Small intestine (tissue), 7 donors: ENCODE data around the gene SRRM3. TPM values are rescaled to one million over a fixed set of nuclear protein-coding genes. Genes with fewer than 3 reads are reported as not detected.
"Not testable (repeated sequence)": the region's sequence is repeated elsewhere in the genome, so short reads cannot be mapped to it uniquely, and the experiment has no call there.

Experiments used
- DNase-seq, 2 donors: peaks; one replicate each; pipeline versions ENCODE4 v3.0.0 to v3.0.0-alpha.2; 2013
- FAIRE-seq: peaks from 2 replicates; lab custom pipeline; 2012; peaks lifted over from hg19 to GRCh38; lab: Jason Lieb, UNC
- H3K27ac ChIP-seq, 3 donors: one replicate each; pipeline ENCODE4 v1.5.1; 2013; ENCODE audit warnings: low read length in 2 of 3, mild to moderate bottlenecking in 2 of 3, control low read depth in 1 of 3, inconsistent platforms in 1 of 3, low read depth in 1 of 3, moderate library complexity in 1 of 3
- H3K27me3 ChIP-seq, 3 donors: one replicate each; pipeline ENCODE4 v1.6.1; 2013; ENCODE audit warnings: low read length in 3 of 3, inconsistent platforms in 1 of 3; ENCODE audit not compliant: control insufficient read depth in 3 of 3, insufficient read depth in 3 of 3
- H3K36me3 ChIP-seq, 3 donors: one replicate each; pipeline ENCODE4 v1.6.1; 2013; ENCODE audit warnings: low read length in 3 of 3, inconsistent platforms in 1 of 3, low read depth in 1 of 3, mild to moderate bottlenecking in 1 of 3, moderate library complexity in 1 of 3; ENCODE audit not compliant: control insufficient read depth in 3 of 3, insufficient read depth in 2 of 3
- H3K4me1 ChIP-seq, 3 donors: one replicate each; pipeline ENCODE4 v1.6.1; 2013; ENCODE audit warnings: low read length in 2 of 3, inconsistent platforms in 1 of 3, low read depth in 1 of 3, mild to moderate bottlenecking in 1 of 3, moderate library complexity in 1 of 3; ENCODE audit not compliant: control insufficient read depth in 3 of 3, insufficient read depth in 2 of 3
- H3K4me3 ChIP-seq, 3 donors: one replicate each; pipeline ENCODE4 v1.5.1; 2013; ENCODE audit warnings: low read length in 3 of 3, control low read depth in 1 of 3, inconsistent platforms in 1 of 3, low read depth in 1 of 3, mild to moderate bottlenecking in 1 of 3, moderate library complexity in 1 of 3
- H3K9me3 ChIP-seq, 2 donors: one replicate each; pipeline ENCODE4 v1.6.1; 2013; ENCODE audit warnings: low read depth in 1 of 2, low read length in 1 of 2; ENCODE audit not compliant: control insufficient read depth in 2 of 2, insufficient read depth in 1 of 2
- WGBS, 3 donors: extraction: QIAGEN DNeasy Blood & Tissue Kit; methylation state at CpG; one replicate each; pipeline ENCODE4 v1.1.7; 2013; 5-methylcytosine and 5-hydroxymethylcytosine counted together
- polyA plus RNA-seq, 4 donors: library from polyadenylated mRNA; stranded (reverse) in 3 of 4; unstranded in 1 of 4; fragments of 200-250 nt in 3 of 4; fragments of 120-200 nt in 1 of 4; gene quantifications; one replicate each; pipeline versions ENCODE4 v1.2.1 to v1.2.3, GENCODE V29; 2013
- donor health status: healthy with polysubstance abuse.
- donor health status: control.
- donor health status: control.
- donor health status: Bipolar disorder and iron deficiency.
- donor health status: healthy.

The SRRM3 gene
- polyA plus RNA-seq, 4 donors: 0.93 to 2.8 (median 1.6) TPM; not detected in 1

DNA sequence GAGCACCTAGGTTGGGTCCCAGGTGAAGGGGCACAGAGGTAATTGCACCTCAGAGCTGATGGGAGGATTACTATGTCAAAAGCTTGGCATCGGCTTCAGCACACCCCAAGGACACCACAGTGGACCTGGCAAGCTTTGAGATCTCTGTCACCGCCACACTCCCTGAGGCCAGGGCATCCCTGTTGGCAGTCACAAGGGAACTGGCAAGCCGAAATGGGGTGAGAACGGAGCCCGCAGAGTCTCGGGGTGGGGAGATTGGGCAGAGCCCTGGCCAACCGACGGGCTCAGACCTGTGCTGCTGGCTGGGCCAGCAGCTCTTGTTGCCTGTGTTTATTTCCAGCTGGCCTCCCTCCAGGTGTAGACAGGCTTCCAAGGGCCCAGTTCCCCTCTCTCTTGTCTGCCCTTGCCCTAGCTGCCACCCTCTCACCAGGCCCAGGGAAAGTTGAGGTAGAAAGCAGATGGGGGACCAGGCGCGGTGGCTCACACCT is 103.2 kb downstream of the SRRM3 start:
- FAIRE-seq (no peak), DNase-seq (no peak)
- Histone ChIP-seq H3K27me3 (peaks cover 0 to 10% (median 0%) of the 10 kb centered on the region in 3 donors), H3K4me1 (peaks cover 0 to 16% (median 3%) of the 10 kb centered on the region in 3 donors), H3K4me3 (no peak overlapping the region), H3K27ac (peak overlapping the region in 1 of 3 donors; percentile 2), H3K9me3 (no peaks in the 10 kb centered on the region), H3K36me3 (peaks cover 0 to 12% (median 0%) of the 10 kb centered on the region in 3 donors)
- 68 to 84% (median 78%) methylated on average over 9 to 10 of the region's 10 CpGs for WGBS, 3 donors

DNA sequence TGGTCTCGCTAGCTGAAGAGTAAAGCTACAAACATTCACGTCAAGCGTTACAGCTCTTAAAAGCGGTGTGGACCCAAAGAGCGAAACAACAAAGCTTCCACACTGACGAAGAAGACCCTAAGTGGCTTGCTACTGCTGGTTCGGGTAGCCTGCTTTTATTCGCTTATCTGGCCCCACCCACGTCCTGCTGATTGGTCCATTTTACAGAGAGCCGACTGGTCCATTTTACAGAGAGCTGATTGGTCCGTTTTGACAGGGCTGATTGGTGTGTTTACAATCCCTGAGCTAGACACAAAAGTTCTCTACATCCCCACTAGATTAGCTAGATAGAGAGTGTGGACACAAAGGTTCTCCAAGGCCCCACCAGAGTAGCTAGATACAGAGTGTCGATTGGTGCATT is 107.2 kb downstream of the SRRM3 start:
- not testable (repeated sequence) for H3K4me3 ChIP-seq, H3K27me3 ChIP-seq, H3K27ac ChIP-seq, FAIRE-seq, H3K4me1 ChIP-seq, H3K9me3 ChIP-seq, DNase-seq
- WGBS, 3 donors: 83 to 92% (median 86%) methylated on average over 12 of the region's 12 CpGs
- H3K36me3 ChIP-seq: peaks cover 0 to 10% (median 0%) of the 10 kb centered on the region in 3 donors

DNA sequence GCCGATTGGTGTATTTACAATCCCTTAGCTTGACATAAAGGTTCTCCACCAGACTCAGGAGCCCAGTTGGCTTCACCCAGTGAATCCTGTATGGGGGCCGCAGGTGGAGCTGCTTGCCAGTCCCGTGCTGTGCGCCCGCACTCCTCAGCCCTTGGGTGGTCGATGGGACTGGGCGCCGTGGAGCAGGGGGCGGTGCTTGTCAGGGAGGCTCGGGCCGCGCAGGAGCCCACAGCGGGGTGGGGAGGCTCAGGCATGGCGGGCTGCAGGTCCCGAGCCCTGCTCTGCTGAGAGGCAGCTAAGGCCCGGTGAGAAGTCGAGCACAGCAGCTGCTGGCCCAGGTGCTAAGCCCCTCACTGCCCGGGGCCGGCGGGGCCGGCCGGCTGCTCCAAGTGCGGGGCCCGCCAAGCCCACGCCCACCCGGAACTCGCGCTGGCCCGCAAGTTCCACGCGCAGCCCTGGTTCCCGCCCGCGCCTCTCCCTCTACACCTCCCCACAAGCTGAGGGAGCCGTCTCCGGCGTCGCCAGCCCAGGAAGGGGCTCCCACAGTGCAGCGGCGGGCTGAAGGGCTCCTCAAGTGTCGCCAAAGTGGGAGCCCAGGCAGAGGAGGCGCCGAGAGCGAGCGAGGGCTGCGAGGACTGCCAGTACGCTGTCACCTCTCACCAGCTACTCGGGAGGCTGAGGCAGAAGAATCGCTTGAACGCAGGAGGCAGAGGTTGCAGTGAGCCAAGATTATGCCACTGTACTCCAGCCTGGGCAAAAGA is 107.8 kb downstream of the SRRM3 start:
- not testable (repeated sequence) for H3K4me3 ChIP-seq, FAIRE-seq
- 94 to 95% (median 95%) methylated on average over 28 to 50 of the region's 50 CpGs for WGBS, 3 donors

DNA sequence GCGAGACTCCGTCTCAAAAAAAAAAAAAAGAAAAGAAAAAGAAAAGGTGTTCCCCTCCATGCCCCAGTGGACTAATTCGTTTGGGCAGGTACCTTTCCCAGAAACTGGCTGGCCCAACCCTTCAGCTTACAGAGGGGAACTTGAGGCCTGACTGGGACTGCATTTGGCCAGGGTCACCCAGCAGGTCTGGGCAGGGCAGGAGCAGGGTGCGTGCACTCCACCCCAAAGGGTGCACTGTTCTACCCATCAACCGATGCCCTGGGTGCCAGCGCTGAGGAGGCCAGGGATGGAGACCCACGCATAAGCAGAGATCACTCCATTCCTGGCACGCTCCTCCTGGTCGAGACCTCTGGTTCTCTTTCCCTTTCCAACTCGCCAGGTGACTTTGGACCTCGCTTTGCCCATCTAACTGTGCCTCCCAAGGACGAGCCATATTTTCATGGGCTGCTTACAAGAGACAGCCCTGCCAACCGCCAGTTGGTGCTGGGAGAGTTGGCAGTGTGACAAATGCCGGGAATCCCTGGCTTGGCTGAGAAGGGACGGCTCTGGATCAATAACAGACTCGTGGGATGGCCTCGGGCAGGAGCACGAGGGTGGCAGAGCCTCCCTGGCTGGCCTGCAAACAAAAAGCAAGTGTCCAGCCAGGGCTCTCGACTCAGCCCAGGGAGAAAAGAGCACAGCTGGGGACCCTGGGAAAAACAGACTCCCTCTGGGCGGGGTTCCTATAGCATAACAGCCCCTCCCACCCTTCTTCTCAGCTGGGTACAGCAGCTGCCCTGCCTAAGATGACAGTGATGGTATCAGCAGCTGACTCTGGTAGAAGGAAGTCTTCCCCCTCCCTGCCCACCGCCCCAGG is 108.6 kb downstream of the SRRM3 start:
- Histone ChIP-seq H3K9me3 (no peaks in the 10 kb centered on the region), H3K4me1 (no peaks in the 10 kb centered on the region), H3K27ac (no peak overlapping the region), H3K27me3 (no peaks in the 10 kb centered on the region), H3K36me3 (no peaks in the 10 kb centered on the region), H3K4me3 (no peak overlapping the region)
- 26 to 55% (median 37%) methylated on average over 20 to 21 of the region's 21 CpGs for WGBS, 3 donors
- DNase-seq: no peak
- no peak for FAIRE-seq

More for the DNA sequence above, 107.8 kb downstream of the SRRM3 start:
- not testable (repeated sequence) for H3K4me1 ChIP-seq, DNase-seq, H3K27me3 ChIP-seq, H3K27ac ChIP-seq, H3K9me3 ChIP-seq, H3K36me3 ChIP-seq

DNA sequence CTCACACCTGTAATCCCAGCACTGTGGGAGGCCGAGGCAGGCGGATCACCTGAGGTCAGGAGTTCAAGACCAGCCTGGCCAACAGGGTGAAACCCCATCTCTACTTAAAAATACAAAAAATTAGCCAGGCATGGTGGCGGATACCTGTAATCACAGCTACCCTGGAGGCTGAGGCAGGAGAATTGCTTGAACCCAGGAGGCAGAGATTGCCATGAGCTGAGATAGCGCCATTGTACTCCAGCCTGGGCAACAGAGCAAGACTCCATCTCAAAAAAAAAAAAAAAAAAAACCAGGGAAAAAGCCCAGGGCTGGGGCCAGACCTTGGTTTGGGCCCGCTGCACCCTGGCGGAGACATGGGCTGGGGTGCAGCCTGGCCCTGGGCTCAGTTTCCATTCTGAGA is 110.1 kb downstream of the SRRM3 start:
- not testable (repeated sequence) for H3K27ac ChIP-seq, DNase-seq, H3K4me3 ChIP-seq, H3K9me3 ChIP-seq, H3K27me3 ChIP-seq, H3K4me1 ChIP-seq, FAIRE-seq, H3K36me3 ChIP-seq
- 84 to 93% (median 86%) methylated on average over 6 of the region's 6 CpGs for WGBS, 3 donors

DNA sequence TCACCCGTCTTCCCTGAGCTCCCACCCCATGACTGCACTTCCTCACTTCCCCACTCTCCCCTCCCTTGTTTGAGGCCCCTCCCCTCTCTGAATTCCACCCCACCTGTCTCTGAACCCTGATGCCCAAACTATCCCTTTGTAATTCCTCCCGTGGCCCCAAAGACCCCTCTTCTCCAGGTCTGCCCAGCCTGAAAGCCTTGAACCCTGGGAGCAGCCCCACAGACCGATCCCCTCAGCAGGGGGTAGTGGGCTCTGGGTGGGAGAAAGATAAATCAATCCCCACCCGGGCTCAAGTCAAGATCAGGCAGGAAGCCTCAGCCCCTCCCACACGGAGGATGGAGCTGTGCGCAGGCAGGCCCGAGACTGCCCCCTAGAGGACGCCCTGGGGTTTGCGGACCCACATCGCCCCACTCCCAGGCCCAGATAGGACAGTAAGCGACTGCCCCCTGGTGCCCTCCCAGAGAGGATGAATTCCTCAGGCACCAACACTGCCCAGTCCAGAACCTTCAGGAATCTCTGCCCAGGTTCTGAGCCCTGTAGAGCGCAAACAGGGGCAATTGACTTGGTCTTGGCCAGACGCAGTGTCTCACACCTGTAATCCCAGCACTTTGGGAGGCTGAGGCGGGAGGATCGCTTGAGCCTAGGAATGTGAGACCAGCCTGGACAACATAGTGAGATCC is 112.5 kb downstream of the SRRM3 start:
- H3K36me3 ChIP-seq: no peaks in the 10 kb centered on the region
- peaks cover 0 to 9% (median 0%) of the 10 kb centered on the region in 3 donors for H3K4me1 ChIP-seq
- H3K9me3 ChIP-seq: no peaks in the 10 kb centered on the region
- no peak overlapping the region for H3K27ac ChIP-seq
- DNase-seq (peak; percentile 91 to 95), FAIRE-seq (no peak)
- WGBS, 3 donors: 4 to 9% (median 9%) methylated on average over 15 of the region's 15 CpGs
- no peaks in the 10 kb centered on the region for H3K27me3 ChIP-seq
- no peak overlapping the region for H3K4me3 ChIP-seq

DNA sequence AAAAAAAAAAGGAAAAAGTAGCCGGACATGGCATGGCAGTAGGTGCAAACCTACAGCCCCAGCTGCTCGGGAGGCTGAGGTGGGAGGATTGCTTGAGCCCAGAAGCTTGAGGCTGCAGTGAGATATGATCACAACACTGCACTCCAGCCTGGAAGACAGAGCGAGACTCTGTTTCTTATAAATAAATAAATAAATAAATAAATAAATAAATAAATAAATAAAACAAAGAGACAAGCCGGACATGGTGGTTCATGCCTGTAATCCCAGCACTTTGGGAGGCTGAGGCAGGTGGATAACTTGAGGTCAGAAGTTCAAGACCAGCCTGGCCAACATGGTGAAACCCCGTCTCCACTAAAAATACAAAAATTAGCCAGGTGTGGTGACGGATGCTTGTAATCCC is 113.0 kb downstream of the SRRM3 start:
- not testable (repeated sequence) for H3K9me3 ChIP-seq, DNase-seq, FAIRE-seq, H3K4me3 ChIP-seq, H3K27me3 ChIP-seq, H3K27ac ChIP-seq, H3K36me3 ChIP-seq
- H3K4me1 ChIP-seq: peaks cover 0 to 13% (median 0%) of the 10 kb centered on the region in 3 donors
- 45 to 69% (median 52%) methylated on average over 6 of the region's 6 CpGs for WGBS, 3 donors

DNA sequence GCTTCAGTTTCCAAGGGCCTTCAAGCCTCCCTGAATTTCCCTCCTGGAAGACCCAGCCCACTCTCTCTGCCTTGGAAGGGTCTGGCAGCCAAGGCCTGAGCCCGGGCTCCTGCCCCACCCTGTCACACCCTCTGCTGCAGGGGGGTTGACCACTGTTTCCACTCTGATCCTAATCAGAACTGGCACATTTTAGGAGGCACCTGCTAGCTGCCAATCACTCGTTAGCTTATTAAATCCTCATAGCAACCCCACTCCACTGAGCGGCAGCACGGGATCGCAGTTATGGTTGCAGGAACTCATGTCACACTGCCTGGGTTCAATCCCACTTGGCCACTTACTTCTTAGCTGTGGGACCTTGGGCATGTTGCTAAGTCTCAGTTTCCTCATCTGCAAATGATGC is 113.7 kb downstream of the SRRM3 start:
- no peak overlapping the region for H3K27ac ChIP-seq

More for the DNA sequence above, 113.7 kb downstream of the SRRM3 start:
- Histone ChIP-seq H3K4me1 (peaks cover 0 to 13% (median 0%) of the 10 kb centered on the region in 3 donors), H3K27me3 (no peaks in the 10 kb centered on the region), H3K36me3 (peaks cover 0 to 5% (median 0%) of the 10 kb centered on the region in 3 donors), H3K9me3 (no peaks in the 10 kb centered on the region), H3K4me3 (no peak overlapping the region)
- no peak for FAIRE-seq
- WGBS, 3 donors: 34 to 63% (median 42%) methylated on average over 5 of the region's 5 CpGs
- DNase-seq: no peak
